Liver (tissue), 3 donors: ENCODE measurements around the gene CCDC66.

Source experiments
- CTCF ChIP-seq: fragments of 150-350 bp; IDR thresholded peaks from 2 replicates; pipeline ENCODE4 v1.5.1; 2017; ENCODE audit warnings: improper control_type of control experiment, low read depth, low read length; ENCODE audit not compliant: missing input control
- EGR1 ChIP-seq, 2 donors: IDR thresholded peaks; 2 replicates each; pipeline ENCODE4 v1.6.1; 2016 to 2018; ENCODE audit warnings: antibody characterized with exemption in 2 of 2, low read depth in 2 of 2
- FOXA1 ChIP-seq: IDR thresholded peaks from 2 replicates; pipeline ENCODE4 v1.6.1; 2016; ENCODE audit warnings: antibody characterized with exemption
- GABPA ChIP-seq, 2 donors: IDR thresholded peaks in 1 of 2; conservative IDR thresholded peaks in 1 of 2; 2 replicates each; pipeline ENCODE4 v1.6.1; 2016; ENCODE audit warnings: antibody characterized with exemption in 2 of 2, mild to moderate bottlenecking in 1 of 2, moderate library complexity in 1 of 2
- JUND ChIP-seq, 2 donors: IDR thresholded peaks; 2 replicates each; pipeline ENCODE4 v1.6.1; 2016; ENCODE audit warnings: antibody characterized with exemption in 2 of 2
- MAX ChIP-seq: IDR thresholded peaks from 2 replicates; pipeline ENCODE4 v1.6.1; 2016; ENCODE audit warnings: antibody characterized with exemption
- RAD21 ChIP-seq, 2 donors: IDR thresholded peaks; 2 replicates each; pipeline ENCODE4 v1.6.1; 2016; ENCODE audit warnings: antibody characterized with exemption in 2 of 2, mild to moderate bottlenecking in 2 of 2
- REST ChIP-seq: IDR thresholded peaks from 2 replicates; pipeline ENCODE4 v1.6.1; 2016; ENCODE audit warnings: antibody characterized with exemption, mild to moderate bottlenecking
- RXRA ChIP-seq, 2 donors: IDR thresholded peaks; 2 replicates each; pipeline ENCODE4 v1.6.1; 2017 to 2018; ENCODE audit warnings: antibody characterized with exemption in 2 of 2, mild to moderate bottlenecking in 1 of 2
- SP1 ChIP-seq: IDR thresholded peaks from 2 replicates; pipeline ENCODE4 v1.6.1; 2018; ENCODE audit warnings: antibody characterized with exemption, mild to moderate bottlenecking
- TAF1 ChIP-seq: conservative IDR thresholded peaks from 2 replicates; pipeline ENCODE4 v1.6.1; 2016; ENCODE audit warnings: antibody characterized with exemption, mild to moderate bottlenecking
- TF ChIP-seq, protein P1 (sequence below): IDR thresholded peaks from 2 replicates; pipeline ENCODE4 v1.6.1; 2016; ENCODE audit warnings: antibody characterized with exemption
- TF ChIP-seq, protein P2 (sequence below): IDR thresholded peaks from 2 replicates; pipeline ENCODE4 v1.6.1; 2016; ENCODE audit warnings: antibody characterized with exemption
- donor health status: healthy.
- donor health status: healthy.

DNA sequence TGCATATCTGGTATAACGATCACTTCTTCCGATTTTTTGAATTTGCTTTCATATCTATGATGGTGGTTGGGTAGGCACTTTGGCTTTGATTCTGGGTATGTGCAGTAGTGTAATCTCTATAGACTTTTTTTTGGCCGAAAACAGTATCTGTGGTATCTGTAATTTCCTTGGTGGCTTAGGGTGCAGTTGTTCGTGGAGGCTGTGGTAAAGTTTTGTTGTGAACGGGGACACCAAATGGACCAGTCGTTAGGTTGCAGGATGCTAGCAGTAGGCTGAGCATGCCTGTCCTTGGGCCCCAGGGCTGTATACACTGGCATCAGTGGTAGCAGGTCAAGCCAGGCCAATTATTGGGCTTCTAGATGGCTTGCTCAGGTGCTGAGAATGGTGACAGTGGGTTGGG lies 55.2 kb downstream of the CCDC66 start:
- TF ChIP-seq CTCF (no peak), RXRA (IDR thresholded peaks at IDR 0.05) (no peak), GABPA (IDR thresholded peaks at IDR 0.05 in 1 of 2, conservative IDR thresholded peaks at IDR 0.05 in 1 of 2) (no peak), EGR1 (IDR thresholded peaks at IDR 0.05; ENCODE audit: low read depth in 2 of 2) (no peak), FOXA1 (no peak), JUND (IDR thresholded peaks at IDR 0.05) (no peak), REST (no peak), TAF1 (no peak), RAD21 (IDR thresholded peaks at IDR 0.05) (no peak), SP1 (no peak), MAX (no peak)
- TF ChIP-seq, protein P1, sequence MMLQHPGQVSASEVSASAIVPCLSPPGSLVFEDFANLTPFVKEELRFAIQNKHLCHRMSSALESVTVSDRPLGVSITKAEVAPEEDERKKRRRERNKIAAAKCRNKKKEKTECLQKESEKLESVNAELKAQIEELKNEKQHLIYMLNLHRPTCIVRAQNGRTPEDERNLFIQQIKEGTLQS, result no peak
- TF ChIP-seq, protein P2, sequence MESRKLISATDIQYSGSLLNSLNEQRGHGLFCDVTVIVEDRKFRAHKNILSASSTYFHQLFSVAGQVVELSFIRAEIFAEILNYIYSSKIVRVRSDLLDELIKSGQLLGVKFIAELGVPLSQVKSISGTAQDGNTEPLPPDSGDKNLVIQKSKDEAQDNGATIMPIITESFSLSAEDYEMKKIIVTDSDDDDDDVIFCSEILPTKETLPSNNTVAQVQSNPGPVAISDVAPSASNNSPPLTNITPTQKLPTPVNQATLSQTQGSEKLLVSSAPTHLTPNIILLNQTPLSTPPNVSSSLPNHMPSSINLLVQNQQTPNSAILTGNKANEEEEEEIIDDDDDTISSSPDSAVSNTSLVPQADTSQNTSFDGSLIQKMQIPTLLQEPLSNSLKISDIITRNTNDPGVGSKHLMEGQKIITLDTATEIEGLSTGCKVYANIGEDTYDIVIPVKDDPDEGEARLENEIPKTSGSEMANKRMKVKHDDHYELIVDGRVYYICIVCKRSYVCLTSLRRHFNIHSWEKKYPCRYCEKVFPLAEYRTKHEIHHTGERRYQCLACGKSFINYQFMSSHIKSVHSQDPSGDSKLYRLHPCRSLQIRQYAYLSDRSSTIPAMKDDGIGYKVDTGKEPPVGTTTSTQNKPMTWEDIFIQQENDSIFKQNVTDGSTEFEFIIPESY, result no peak
